HG03159 (cell line): Measurements from ENCODE around the gene ARFRP1.
A peak's percentile ranks its signal among the peaks of the same experiment; 100 is the strongest.
"Not testable (repeated sequence)": the region's sequence is repeated elsewhere in the genome, so short reads cannot be mapped to it uniquely, and the experiment has no call there.

Source experiments
- ATAC-seq: cut with Tn5 transposase; IDR thresholded peaks from one replicate; pipeline ENCODE4 v1.9.1; 2021; ENCODE audit warnings: mild to moderate bottlenecking, moderate library complexity; ENCODE audit not compliant: unreplicated experiment

Gene ARFRP1

GRCh38 chr20:63733579-63734081 lies 25.9 kb upstream of the ARFRP1 start:
- no peak for ATAC-seq

- ATAC-seq, result no peak
Observed at GRCh38 chr20:63733117-63733516, 25.3 kb upstream of the ARFRP1 start.

- ATAC-seq, result no peak
Observed at GRCh38 chr20:63732118-63733095, 24.6 kb upstream of the ARFRP1 start.

GRCh38 chr20:63731410-63731809 lies 23.6 kb upstream of the ARFRP1 start:
- ATAC-seq, result no peak

- not testable (repeated sequence) for ATAC-seq
Observed at GRCh38 chr20:63730189-63730733, 22.5 kb upstream of the ARFRP1 start.

- not testable (repeated sequence) for ATAC-seq
Observed at GRCh38 chr20:63722967-63723622, 15.3 kb upstream of the ARFRP1 start.

- no peak for ATAC-seq
Observed at GRCh38 chr20:63718996-63719395, 11.2 kb upstream of the ARFRP1 start.

GRCh38 chr20:63714858-63715257 lies 7.1 kb upstream of the ARFRP1 start:
- no peak for ATAC-seq

- ATAC-seq, result no peak
Observed at GRCh38 chr20:63712191-63712590, 4.4 kb upstream of the ARFRP1 start.

GRCh38 chr20:63711085-63711645 lies 3.4 kb upstream of the ARFRP1 start:
- ATAC-seq, result no peak

GRCh38 chr20:63709149-63709527 lies 1.4 kb upstream of the ARFRP1 start:
- no peak for ATAC-seq

GRCh38 chr20:63708301-63709148 lies 749 bp upstream of the ARFRP1 start:
- peak; percentile 12 for ATAC-seq

- peak; percentile 23 for ATAC-seq
Observed at GRCh38 chr20:63706852-63707557, 771 bp downstream of the ARFRP1 start.

- ATAC-seq, result no peak
Observed at GRCh38 chr20:63706027-63706695, 1.6 kb downstream of the ARFRP1 start.

GRCh38 chr20:63705232-63706026 lies 2.3 kb downstream of the ARFRP1 start:
- no peak for ATAC-seq

GRCh38 chr20:63704749-63705117 lies 3.0 kb downstream of the ARFRP1 start:
- no peak for ATAC-seq

GRCh38 chr20:63703976-63704748 lies 3.6 kb downstream of the ARFRP1 start:
- no peak for ATAC-seq
